AG04450 (cell line): ENCODE data around the gene KMT2A. TPM values are rescaled to one million over a fixed set of nuclear protein-coding genes. Genes with fewer than 3 reads are reported as not detected.

ENCODE experiments used
- CTCF ChIA-PET: fragments of 300-600, 350-600 bp; formaldehyde crosslinking; extraction: SDS; loops from one replicate; lab custom pipeline; 2022; ENCODE audit warnings: antibody characterized with exemption, inconsistent platforms; lab: Charles Lee
- POLR2A ChIA-PET: fragments of 350-600 bp; formaldehyde crosslinking; extraction: SDS; loops from one replicate; lab custom pipeline; 2021; ENCODE audit warnings: antibody characterized with exemption, inconsistent platforms; lab: Yijun Ruan, JAX
- DNase-seq: peaks from one replicate; pipeline ENCODE4 v3.0.0-alpha.2; 2011; ENCODE audit warnings: low read depth, low spot score
- H3K27ac ChIP-seq: one replicate; pipeline ENCODE4 v1.5.1; 2012; ENCODE audit warnings: low read depth, low read length, control low read depth
- H3K27me3 ChIP-seq: one replicate; pipeline ENCODE4 v1.6.0; 2012; ENCODE audit warnings: low read length; ENCODE audit not compliant: control insufficient read depth, insufficient read depth
- H3K4me3 ChIP-seq: 2 replicates; pipeline ENCODE4 v1.5.1; 2011; ENCODE audit warnings: mild to moderate bottlenecking, low read depth, low read length, control low read depth
- H3K9me3 ChIP-seq: 2 replicates; pipeline ENCODE4 v1.5.1; 2012; ENCODE audit warnings: low read length; ENCODE audit not compliant: control insufficient read depth, insufficient read depth
- CTCF ChIP-seq: IDR thresholded peaks from 2 replicates; pipeline ENCODE4 v1.5.1; 2011; ENCODE audit warnings: low read depth, low read length, control low read depth, inconsistent platforms
- polyA plus RNA-seq: library from polyadenylated mRNA; depleted of rRNA; stranded (reverse); fragments of >200 nt; gene quantifications from 2 replicates; pipeline ENCODE4 v1.2.3, GENCODE V29; 2011

Gene KMT2A
- polyA plus RNA-seq, 1 experiment: 23.6 TPM

- H3K9me3 ChIP-seq: no peaks in the 10 kb centered on the region
- no peak for DNase-seq
- no peak for TF ChIP-seq CTCF
- H3K27me3 ChIP-seq: no peaks in the 10 kb centered on the region
- no peak overlapping the region for H3K27ac ChIP-seq
- ChIA-PET CTCF (interaction anchor here (2.0 kb wide), 1 partner anchor 78 kb away, joined by 16 read pairs; no protein-coding TSS in a partner anchor), POLR2A (interaction anchor here (0.7 kb wide), 1 partner anchor 18 kb away, joined by 4 read pairs; no protein-coding TSS in a partner anchor)
- no peak overlapping the region for H3K4me3 ChIP-seq
Measured at GRCh38 chr11:118410055-118410745, 26.1 kb upstream of the KMT2A start.

DNA sequence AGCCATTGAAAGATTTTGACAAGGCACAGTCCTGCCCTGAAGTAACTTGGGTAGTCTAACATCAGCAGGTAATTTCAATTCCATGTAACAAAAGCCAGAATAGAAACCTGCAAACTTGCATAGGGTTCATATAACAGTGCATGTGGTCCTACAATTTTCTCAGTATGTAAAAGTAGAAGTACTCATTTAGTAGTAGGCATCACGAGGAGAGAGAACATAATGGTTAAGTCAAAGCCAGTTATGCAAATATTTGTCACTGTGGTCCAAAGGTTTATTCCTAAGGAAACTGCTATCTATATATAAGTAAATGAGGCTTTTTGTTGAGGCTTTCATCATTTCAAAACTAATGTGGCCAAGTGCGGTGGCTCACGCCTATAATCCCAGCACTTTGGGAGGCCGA, 24.8 kb upstream of the KMT2A start:
- Histone ChIP-seq H3K4me3 (no peak overlapping the region), H3K27me3 (no peaks in the 10 kb centered on the region), H3K27ac (no peak overlapping the region), H3K9me3 (no peaks in the 10 kb centered on the region)
- DNase-seq: no peak
- no peak for TF ChIP-seq CTCF
- ChIA-PET CTCF (no interaction called here), POLR2A (interaction anchor here (0.7 kb wide), 1 partner anchor 998 kb away, joined by 4 read pairs; no protein-coding TSS in a partner anchor)

DNA sequence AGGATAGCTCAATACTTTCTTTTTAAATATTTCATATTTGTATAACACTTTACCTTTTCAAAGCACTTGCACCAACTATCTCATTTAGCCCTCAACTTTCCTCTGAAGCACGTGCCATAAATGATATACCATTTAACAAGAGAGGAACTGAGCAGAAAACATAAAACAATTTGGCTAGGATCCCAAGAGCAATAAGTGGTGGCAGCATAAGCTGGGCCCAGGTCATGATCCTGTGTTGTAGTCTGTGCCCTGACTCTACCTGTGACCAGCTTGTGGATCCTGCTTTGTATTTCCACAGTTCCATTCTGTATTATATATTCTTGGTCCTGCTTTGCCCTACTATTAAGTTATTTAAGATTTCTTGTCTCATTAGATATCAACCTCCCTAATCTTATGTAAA, 23.4 kb upstream of the KMT2A start:
- TF ChIP-seq CTCF: no peak
- no peak for DNase-seq
- no peak overlapping the region for H3K27ac ChIP-seq
- CTCF ChIA-PET: interaction anchor here (1.2 kb wide), 1 partner anchor 76 kb away, joined by 3 read pairs; no protein-coding TSS in a partner anchor
- POLR2A ChIA-PET: no interaction called here
- no peaks in the 10 kb centered on the region for H3K27me3 ChIP-seq
- H3K9me3 ChIP-seq: no peaks in the 10 kb centered on the region
- no peak overlapping the region for H3K4me3 ChIP-seq

- no peak for TF ChIP-seq CTCF
- Histone ChIP-seq H3K4me3 (no peak overlapping the region), H3K27me3 (no peaks in the 10 kb centered on the region), H3K9me3 (no peaks in the 10 kb centered on the region), H3K27ac (no peak overlapping the region)
- POLR2A ChIA-PET: interaction anchor here (0.7 to 1.5 kb wide), 4 partner anchors 13 to 1133 kb away, joined by 3 to 16 read pairs (median 8); partner anchors contain the start of gene KMT2A
- no peak for DNase-seq
- CTCF ChIA-PET: interaction anchor here (1.0 to 1.2 kb wide), 3 partner anchors 49 to 74 kb away, joined by 3 to 4 read pairs (median 3); no protein-coding TSS in a partner anchor
Measured at GRCh38 chr11:118415062-118415738, 21.1 kb upstream of the KMT2A start.
